SW 1271 (cell line): ENCODE measurements around the gene NPLOC4.

Source experiments
- DNase-seq, 2 experiments: peaks; one replicate each; lab custom pipeline; 2025; lab: John Stamatoyannopoulos, UW

NPLOC4 gene

DNA sequence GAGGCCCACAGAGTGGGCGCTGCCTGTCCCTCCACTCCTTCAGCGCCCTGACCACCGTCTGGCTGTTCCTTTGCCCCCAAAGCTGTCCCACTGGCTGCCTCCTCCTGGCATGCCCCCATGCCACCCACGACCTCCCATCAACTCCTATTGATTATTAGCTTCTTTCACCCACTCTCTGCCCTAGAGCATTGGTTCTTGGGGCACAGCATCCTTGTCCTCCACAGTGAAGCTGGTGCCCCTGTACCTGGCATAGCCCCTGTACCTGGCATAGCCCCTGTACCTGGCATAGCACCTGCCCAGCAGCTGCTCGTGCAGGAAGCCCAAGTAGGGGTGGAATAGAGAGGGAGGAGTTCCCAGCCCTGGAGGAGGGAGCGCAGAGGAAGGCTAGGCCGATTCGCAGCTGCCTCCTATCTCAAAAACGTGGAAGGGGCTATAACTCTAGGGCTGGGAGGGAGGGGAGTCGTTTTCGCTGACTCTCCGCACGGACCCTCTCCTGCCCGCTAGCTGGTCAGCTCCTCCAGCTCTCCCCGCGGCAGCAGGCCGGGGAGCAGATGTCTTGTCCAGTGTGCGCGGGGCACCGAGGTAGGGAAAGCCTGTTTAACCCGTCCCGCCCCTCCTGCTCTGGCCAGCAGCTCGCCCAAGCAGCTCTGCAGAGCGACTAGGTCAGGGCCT, 118.7 kb downstream of the NPLOC4 start:
- no peak for DNase-seq

DNA sequence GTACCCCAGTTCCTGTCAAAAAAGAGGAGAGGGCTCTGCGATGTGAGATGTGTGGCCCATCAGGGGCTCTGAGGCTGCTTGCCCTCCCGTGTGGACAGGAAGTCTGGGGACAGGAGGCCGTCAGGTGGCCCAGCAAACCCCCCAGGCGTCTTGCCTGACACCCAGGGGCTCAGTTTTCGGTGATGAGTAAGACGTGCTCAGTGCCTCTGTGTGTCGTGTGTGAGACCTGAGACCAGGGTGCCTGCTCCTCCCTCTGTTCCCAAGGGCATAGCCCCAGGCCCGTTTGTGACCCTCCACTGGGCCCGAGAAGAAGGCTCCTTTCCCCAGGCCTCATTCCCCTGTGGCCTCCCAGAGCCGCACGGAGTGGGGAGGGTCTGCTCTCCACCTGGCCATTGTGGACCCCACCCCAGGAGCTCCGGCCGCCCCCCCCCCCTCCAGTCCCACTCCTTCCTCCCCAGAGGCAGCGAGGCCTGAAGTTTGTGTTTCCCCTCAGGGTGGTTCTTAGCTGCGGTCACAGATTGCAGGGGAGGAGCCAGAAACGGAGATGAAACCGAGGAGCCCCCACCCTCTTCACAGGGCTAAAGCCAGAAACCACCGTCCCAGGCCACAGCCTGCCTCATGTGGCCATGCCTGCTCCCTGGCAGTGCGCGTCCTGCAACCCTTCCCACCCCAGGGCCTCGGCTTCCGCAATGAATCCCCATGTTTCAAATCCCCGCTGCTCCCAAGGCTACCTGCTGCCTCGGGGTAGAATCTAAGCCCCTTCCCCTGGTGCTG, 119.4 kb downstream of the NPLOC4 start:
- DNase-seq: no peak

DNA sequence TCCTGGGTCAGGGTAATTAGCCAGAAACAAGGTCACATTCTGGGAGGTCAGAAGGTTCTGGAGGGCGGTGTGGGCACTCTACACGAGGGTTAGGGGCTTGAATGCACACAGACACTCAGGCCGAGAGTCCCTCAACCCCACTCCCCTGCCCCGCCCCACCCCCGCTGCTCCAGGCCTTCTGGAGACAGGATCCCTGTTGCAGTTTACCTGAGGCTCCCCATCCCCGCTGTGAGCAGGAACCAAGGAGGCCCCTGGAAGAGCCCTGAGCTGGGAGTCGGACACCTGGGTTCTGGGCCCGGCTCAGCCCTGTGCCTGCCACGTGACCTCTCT, 119.9 kb downstream of the NPLOC4 start:
- no peak for DNase-seq

DNA sequence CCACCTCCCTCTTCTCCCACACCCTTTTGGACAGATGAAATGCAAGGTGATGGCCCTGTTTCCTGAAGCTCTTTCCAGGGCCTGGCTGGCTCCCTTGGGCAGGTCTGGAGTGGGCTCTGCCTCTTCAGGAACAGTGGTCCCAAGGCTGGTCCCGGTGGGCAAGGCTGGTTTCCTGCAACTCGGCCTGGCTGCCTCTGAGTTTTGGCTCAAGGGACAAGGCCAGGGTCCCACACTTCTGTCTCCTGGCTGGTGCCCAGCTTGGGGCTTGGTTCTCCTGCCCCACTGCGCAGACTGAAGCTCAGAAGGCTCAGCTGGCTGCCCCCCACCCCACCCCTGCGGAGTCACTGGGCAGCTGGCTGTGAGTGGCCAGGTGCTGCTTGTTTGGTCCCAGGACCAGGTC, 120.5 kb downstream of the NPLOC4 start:
- DNase-seq: no peak

DNA sequence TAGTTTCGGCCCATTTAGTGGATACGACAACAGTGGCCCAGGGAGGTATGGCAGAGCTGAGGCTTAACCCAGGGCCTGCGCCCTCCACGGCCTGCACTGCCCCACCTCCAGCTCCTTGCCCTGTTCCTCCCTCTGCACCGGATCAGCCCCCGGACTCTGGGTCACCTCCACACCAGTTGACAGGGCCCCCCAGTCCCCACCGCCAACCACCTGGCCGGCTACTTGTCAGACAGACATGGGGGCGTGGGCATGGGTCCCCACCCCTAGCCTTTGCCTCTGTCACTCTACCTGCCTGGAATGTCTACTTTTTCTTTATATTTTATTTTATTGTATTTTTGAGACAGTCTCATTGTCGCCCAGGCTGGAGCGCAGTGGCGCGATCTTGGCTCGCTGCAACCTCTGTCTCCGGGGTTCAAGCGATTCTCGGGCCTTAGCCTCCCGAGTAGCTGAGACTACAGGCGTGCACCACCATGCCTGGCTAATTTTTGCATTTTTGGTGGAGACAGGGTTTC, 121.3 kb downstream of the NPLOC4 start:
- no peak for DNase-seq

DNA sequence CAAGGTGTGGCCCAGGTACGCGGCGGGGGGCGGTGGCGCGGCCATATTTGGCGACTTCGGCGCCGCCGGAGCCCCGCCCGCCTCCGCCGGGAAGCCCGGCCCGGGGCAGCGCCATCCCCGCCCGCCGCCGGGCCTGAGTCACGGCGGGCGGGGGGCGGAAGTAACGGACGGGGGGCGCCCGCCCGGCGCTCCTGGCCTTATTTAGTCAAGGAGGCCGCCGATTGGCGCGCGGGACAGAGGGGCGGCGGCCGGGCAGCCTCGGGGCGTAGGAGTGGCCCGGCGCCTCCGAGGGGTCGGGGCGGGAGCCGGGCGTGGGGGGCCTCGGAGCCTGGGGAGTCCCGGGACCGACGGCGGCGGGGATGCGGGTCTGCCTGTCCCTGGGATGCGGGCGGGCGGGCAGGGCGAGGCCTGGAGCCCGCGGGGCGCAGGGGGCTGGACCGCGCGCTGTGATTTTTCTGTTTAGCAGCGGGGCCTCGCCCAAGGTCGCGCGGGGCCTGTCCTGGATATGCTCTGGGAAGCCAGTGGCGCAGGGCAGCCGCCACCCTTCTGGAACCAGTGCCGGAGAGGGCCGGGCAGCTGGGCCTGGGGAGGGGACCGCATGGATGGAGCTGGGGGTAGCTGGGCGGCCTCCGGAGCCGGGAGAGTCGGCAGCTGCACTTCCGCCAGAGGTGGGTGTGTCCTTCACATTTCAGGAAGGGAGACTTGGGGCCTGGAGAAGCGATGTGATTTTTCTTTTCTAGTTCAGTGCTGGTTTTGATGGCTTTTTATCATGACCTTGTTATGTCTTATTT, 122.0 kb downstream of the NPLOC4 start:
- peak in 1 of 2 experiments; percentile 47 for DNase-seq

DNA sequence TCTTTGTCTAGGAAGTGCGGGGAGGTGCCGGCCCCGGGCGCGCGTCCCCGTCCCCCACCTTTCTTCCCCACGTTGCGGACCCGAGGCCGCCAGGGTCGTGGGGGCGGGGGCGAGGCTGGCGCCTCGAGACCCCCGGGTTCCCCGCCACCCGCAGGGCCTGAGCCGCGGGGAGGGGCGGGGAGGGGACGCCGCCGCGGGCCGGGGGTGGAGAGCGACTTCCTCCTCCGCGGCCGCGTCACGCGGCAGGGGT, 122.5 kb downstream of the NPLOC4 start:
- no peak for DNase-seq

DNA sequence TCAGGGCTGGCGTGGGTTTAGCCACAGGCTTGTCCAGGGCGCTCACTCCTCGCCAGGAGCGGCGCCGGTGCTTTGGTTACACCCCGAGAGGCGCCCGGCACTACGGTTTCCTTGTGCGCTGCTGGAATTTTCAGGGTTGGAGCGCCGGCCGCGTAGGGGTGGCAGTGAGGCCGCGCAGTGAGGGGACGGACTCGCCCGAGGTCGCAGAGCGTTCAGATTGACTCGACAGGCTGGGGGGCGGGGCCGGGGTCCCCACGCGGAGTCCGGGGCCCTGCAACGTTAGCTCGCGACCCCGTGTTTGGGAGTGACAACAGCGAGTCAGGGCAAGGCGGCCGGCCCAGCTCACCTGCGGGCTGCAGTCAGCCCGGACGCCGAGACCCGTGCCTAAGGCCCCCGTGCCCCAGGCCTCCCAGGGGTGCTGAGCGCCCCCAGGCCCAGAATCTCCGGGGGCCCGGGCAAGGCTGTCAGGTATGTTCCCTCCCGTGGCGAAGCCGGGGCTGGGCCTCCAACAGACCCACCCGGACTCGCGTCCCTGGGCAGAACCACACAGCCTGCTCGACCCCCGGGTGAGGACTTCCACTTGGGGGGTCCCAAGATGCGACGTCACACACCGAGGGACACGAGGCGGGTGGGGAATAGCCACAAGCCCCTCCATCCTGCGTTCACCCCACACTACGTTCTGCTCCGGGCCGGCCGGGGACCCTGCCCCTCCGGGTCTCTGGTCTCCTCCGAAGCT, 123.0 kb downstream of the NPLOC4 start:
- no peak for DNase-seq

DNA sequence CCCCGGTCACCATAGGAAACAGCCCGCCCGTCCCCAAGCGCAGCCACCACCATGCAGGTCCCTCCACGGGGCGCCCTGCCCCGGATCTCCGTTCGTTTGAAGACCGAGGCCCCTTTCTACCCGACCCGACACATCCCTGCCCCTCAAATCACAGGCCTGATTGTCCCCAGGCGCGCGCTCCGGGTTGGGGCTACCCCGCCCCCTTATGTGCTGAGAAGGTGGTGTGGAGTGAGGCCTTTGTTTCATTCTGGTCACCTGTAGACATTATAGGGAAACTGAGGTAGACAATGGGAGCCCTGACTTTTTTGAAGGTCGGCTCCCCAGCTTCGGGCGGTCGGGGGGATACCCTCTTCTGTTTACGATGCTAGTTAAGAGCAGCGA, 123.5 kb downstream of the NPLOC4 start:
- DNase-seq: peak; percentile 37 to 38

DNA sequence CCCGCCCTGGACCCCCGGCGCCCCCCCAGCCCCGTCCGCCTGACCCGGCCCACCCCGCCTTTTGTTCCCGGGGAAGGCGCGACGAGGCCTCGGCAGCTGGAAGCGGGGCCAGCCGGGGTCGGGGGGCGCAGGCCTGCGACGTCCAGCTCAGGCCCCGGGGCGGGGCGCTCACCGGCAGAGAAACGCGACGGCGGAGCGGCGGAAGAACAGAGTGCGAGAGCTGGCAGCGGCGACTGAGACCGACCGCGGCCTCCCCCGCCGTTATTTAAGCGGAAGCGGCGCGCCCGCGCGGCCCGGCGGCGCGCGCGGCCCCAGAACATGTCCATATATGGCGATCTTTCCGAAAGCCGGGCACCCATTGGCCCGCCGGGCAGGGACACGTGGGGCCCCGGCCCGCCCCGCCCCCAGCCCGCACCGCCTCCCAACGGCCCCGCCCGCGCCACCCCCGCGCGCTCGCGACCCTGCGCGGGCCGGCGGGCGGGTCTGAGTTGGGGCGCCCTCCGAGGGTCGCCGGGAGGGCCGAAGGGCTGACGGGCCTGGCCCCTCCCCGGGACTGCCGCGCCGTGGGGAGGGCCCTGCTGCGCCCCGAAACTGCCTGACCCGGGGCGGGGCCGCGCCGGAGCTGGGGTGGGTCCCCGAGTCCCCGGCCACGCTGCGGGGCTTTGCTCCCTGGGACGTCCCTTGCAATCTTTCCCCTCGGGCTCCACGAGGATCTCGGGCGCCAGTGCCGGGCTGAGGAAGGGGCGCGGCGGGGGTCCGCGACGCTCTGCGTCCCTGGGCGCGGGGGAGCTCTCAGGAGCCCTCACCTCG, 124.1 kb downstream of the NPLOC4 start, which contains the start of gene ACTG1:
Gene ACTG1, minus strand, starts transcription at position 238 of the 810 bp plus-strand sequence. CDS start 445 bp downstream, outside the sequence.
- peak; percentile 31 to 86 for DNase-seq

DNA sequence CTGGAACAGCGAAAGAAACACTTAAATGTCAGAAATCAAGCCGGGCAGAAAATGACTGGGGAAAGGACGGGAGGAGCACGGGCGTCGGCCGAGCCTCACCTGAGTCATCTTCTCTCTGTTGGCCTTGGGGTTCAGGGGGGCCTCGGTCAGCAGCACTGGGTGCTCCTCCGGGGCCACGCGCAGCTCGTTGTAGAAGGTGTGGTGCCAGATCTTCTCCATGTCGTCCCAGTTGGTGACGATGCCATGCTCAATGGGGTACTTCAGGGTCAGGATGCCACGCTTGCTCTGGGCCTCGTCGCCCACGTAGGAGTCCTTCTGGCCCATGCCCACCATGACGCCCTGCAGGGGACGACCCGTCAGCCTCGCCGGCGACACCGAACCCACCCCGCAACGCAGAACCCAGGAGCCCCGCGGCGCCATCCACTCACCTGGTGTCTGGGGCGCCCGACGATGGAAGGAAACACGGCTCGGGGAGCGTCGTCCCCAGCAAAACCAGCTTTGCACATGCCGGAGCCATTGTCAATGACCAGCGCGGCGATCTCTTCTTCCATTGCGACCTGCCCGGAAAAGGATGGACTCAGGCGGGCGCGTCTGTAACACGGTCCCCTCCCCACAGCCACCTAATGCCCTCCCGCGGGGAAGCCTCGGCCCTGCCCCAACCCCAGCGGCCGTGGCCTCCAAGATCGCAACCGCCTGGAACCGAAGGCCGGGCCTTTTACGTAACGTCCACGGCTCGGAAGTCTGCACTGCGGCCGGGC, 124.9 kb downstream of the NPLOC4 start:
- DNase-seq: no peak

DNA sequence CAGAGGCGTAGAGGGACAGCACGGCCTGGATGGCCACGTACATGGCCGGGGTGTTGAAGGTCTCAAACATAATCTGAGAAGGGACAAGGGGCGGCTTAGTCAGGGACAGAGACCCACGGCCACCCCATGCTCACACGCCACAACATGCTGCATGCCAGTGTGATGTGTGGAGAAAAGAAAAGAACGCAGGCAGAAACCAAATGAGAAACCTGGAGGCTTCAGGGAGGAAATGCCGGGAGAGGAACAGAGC, 125.4 kb downstream of the NPLOC4 start:
- no peak for DNase-seq

DNA sequence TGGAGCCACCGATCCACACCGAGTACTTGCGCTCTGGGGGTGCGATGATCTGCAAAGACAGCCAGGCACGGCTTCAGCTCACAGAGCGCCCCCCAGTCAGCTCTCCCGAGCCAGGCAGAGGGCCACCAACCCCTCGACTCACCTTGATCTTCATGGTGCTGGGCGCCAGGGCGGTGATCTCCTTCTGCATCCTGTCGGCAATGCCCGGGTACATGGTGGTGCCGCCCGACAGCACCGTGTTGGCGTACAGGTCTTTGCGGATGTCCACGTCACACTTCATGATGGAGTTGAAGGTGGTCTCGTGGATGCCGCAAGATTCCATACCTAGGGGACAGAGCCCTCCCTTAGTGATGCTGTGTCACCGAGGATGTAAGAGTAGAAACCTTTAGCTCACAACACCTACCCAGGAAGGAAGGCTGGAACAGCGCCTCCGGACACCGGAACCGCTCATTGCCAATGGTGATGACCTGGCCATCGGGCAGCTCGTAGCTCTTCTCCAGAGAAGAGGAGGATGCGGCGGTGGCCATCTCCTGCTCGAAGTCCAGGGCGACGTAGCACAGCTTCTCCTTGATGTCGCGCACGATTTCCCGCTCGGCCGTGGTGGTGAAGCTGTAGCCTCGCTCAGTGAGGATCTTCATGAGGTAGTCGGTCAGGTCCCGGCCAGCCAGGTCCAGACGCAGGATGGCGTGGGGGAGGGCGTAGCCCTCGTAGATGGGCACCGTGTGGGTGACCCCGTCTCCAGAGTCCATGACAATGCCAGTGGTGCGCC, 125.9 kb downstream of the NPLOC4 start:
- no peak for DNase-seq

DNA sequence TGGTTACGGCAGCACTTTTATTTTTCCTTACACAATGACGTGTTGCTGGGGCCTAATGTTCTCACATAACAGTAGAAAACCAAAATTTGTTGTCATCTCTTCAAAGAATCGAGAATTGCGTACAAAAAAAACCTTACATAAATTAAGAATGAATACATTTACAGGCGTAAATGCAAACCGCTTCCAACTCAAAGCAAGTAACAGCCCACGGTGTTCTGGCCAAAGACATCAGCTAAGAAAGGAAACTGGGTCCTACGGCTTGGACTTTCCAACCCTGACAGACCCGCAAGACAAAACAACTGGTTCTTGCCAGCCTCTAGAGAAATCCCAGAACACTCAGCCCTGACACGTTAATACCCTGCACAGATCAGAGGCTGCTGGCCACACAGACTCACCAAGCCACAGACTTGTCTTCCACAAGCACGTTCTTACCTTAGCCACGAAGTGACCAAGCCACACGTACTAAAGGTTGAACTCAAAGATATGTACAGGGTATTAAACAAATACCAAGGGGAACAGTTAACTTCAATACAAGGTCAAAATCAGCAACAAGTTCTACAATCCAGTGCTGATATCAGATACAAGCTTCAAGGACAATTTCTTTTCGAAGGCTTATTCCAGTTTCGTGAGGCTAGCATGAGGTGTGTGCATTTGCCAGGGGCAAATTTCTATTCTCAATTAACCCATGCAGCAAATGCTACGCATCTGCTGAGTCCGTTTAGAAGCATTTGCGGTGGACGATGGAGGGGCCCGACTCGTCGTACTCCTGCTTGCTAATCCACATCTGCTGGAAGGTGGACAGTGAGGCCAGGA, 126.7 kb downstream of the NPLOC4 start:
- DNase-seq: no peak

DNA sequence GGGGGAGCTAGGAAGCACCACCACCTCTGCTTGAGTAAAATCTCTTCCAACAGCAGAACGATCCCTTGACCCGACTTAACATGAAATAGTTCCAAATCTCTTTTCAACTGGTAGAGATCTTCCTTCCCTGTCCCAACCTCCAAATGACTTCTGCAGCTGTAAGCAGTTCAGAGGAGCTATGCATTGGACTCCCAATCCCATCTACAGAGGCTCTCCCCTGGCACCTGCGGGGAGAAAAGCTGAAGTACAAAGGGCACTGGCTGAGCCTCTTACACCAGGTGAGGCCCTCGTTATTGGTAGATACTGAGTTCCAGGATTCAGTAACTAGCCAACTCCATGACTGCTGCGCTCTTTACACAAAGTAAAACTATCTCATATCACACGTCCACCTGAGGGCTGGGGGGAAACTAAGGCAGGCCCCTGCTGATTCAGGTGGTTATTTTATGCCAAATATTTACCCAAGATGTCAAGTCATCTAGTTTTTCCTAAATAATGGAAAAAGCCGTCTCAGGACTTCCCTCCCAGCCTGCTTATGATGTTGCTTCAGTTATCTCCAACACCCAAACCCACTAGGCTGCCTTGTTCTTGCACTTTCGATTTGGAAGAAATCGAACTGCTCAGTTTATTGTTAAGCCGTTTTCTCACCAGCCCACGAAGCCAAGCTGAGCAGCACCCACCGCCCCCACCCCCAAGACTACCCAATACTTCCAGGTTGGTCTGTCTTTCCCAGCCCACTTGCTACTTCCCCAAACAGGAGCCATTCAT, 127.5 kb downstream of the NPLOC4 start:
- DNase-seq: no peak

DNA sequence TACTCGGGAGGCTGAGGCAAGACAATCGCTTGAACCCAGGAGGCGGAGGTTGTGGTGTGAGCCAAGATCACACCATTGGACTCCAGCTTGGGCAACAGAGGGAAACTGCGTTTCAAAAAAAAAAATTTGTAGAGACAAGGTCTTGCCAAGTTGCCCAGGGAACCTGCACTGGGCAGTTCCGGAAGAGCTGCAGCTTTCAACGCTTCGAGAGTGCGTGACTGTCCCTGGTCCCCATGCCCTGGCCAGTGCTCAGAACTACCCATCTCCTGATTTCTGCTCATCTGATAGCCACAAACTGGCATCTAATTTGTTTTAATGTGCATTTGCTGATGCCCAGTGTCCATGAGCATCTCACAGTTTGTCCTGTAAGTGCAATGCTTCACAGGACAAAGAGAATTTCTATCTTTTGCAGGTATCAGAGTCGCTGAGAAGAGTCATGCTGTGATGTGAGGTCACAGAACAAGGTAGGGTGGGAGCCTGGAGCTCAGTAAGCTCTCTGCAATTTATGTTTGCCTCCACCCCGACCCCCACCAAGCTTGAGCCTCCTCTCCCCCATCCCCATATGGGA, 128.2 kb downstream of the NPLOC4 start:
- peak in 1 of 2 experiments; percentile 23 for DNase-seq
